AG20443 (cell line): ENCODE results near the gene ZSWIM6.

Experiments used
- DNase-seq: peaks from one replicate; pipeline ENCODE4 v3.0.0; 2012; ENCODE audit warnings: low spot score, mixed read lengths

The ZSWIM6 gene

DNA sequence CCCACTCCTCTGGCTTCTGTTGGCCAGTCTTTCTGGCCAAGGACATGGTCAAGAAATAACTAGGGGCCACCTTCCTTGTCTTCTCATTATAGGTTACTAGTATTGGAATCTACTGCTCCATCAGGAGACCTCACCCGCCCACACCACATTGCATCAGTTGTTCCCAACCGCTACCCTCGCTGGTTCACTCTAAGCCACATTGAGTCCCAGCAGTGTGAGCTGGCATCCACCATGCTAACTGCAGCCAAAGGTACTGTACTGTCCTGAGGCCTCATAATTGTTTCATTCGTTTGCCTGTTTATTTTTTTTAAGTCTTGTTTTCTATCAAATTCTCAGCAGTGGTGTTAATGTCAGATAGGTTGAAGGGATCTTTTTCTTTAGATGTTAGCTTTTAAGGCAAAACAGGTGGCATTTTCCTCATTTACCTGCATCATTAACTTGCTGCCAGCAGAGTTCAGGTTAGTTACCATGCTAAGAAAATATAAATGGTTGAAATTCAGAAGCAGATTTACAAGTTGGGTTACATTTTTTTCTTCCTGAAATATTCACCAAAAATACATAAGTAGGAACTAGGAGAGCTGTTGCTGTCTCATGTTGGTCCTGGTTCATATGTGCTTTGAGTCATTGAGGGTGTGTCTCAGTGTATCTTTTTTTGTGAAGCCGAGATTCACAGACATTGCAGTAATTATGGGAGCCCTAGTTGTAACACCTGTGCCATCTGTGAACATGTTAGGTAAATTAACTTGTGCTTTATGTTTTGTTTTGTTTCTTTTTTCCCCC lies 206.9 kb downstream of the ZSWIM6 start:
- DNase-seq, result no peak

DNA sequence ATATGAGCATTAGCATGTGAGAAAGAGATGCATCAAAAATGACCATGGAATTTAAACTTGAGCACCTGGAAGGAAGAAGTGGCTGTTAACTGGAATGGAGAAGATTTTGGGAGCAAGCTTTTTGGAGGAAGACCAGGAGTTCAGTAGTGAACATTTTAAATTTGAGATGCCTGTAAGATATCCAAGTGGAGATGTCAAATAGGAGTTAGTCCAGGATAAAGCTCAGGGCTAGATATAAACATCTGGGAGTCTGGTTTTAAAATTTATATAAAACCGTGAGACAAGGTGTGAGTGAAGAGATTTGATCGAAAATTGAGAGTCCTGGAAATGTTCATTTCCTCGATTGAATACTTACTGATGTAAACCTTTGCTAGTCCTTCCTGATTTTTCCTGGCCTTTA lies 217.5 kb downstream of the ZSWIM6 start:
- no peak for DNase-seq

DNA sequence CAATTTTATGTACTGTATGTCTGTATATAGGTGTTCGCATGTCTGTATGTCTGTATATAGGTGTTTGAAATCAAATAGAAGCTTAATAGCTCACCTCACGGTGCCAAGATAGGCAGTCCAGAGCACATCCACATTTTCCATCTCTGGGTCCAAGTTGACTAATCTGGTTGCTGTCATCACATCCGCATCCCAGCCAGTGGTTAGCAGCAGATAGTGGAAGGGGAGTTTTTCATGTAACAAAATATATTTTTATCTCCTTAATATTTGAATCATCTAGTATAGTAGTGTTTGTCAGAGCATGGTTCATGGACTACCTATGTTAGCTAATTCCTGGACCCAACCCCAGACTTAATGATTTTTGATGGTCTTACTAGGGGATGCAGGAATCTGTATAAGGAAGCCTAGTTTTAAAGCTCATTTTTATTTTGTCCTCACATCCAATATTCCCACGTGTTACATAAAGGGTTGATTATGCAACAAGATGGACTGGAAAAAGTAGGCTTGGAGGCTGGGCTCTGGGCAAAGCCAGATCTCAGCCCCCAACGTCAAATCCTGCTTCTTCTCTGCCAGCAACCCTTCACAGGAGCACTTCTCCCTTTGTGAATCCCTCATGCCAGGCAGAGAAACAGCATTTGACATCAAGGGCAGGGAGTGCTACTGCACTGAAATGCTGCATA lies 219.7 kb downstream of the ZSWIM6 start:
- DNase-seq, result no peak

DNA sequence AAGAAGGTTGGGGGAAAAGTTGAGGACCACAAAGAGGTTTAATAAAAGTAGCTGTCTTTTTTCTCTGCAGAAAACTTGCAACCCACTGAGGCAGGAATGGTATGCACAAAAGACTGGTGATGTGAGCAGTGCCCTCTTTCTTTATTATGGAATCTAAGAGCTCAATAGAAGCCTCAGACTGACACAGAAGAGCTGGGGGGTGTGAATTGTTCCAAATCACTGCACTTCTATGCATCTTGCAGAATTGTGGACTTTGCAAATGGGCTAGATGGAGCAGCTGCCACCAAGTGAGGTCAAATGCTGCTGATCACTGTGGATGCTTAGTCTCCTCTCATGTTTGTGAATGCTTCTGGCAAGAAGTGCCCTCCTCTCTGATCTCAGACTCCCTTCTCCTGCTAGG lies 227.1 kb downstream of the ZSWIM6 start:
- no peak for DNase-seq

DNA sequence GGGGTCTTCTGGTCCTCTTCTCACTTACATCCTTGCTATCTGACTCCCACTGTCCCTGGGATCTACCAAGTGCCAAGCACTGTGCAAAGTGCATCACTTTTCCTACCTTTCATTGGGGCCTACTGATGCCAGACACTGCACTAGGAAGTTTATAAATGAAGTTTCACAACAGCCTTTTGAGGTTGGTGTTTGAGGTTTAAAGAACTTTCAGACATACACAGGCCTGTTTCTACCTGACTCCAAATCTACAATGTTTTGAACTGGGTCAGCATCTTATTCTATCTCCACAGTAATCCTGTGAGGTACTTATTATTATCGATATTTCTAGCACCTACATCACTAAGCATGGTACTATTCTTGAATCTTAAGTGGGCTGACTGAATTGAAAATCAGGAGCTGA lies 227.7 kb downstream of the ZSWIM6 start:
- DNase-seq, result no peak

DNA sequence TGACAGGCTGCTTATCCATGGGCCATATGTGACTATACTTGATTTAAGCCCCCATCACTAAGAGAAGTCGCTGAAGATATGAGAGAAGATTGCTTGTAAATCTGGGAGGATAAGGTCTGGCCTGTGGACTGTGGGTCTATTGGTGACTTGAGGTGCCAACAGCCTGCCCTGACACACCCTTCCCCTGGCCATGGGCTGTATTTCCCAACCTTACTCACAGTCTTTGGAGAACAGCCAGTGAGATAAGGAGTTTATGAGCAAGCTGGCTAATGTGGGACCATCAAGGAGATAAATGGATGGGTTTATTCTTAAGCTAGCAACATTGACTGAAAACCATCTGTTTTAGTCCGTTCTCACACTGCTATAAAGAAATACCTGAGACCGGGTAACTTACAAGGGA lies 231.3 kb downstream of the ZSWIM6 start:
- no peak for DNase-seq

DNA sequence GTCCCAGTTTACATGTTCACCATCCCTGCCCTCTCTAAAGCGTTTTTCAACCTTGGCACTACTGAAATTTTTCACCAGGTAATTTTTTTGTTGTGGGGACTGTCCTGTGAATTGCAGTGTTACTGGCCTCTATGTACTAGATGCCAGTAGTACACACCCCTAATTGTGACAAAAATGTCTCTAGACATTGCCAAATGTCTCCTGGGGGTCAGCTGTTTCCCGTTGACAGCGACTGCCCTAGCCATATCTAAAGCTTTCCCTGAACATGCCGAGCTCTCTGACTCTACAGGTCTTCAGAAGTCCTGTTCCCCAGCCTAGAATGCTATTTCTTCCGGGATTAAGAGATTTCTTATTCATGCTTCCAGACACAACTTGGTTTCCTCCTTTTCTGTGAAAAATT lies 235.3 kb downstream of the ZSWIM6 start:
- no peak for DNase-seq

DNA sequence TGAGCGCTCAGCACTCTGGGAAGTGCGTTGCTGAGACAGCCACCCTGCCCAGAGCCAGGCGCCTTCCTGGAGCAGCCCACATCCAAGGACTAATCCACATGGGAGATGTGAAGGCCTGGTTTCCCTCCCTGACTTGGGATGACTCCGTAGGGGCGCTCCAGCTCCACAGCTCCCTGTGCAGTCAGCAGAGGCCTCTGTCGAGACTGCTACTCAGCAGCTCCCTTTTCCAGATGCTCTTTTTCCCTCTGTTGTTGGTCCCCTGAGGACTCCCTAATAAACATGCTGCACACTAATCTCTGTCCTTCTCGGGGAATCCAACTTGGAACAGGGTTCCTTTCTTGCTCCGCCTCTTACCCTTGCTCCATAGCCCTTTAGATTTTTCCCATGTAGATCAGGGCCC lies 237.3 kb downstream of the ZSWIM6 start:
- DNase-seq, result no peak

DNA sequence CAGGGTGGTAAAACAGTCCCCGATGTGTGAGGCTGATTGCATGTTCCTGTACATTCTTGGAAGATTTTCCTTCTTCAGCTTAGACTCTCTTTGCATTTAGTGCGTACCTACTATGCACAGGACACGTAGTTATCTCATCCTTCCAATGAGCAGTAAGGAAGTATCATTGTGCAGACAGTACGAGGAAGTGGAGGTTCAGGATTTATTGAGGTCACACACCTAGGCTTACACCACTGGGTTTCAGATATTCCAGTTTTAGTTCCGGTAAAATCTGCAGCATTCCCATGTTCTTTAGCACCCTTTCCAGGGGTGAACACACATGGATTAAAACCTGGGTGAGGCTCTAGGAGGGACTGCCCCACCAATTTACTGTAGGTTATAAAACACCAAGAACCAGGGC lies 238.7 kb downstream of the ZSWIM6 start:
- DNase-seq, result no peak

DNA sequence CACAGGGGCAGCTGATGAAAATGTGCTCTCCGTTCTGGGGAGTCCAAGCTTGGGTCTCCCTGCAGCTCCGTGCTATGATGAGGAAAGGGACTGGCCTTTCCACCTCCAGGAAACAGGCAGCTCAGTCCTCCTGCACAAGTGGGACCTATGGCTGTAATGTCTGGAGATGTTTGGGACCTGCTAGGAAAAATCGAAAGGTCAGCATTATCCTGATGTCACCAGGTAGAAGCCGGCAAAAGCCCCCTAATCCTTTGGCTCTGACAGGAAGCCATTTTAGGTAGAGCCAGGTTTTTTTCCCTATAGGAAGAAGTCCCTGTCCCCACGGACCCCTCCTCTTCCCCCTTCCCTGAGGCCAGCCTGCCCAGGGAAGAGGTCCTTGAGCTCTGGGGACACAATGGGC lies 240.9 kb downstream of the ZSWIM6 start:
- DNase-seq, result no peak

DNA sequence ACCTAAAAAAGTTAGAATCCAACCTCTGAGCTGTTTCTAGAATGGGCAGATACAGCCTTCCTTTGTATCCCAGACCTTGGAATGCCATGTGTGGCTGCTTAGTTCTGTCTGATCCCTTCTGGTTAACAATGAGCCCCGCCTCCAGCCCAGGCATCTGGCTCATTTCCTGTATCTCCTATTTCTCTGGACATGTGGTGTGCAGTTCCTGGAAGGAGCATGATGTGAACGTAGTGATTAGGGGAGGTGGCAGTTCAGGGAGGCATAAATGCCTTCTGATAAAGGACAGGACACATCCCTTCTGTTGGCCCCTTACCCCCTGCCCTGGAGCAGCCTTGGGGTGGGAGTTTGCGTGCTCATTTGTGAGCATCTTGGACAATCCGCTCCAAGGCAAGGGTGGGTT lies 243.0 kb downstream of the ZSWIM6 start:
- peak; percentile 90 for DNase-seq

DNA sequence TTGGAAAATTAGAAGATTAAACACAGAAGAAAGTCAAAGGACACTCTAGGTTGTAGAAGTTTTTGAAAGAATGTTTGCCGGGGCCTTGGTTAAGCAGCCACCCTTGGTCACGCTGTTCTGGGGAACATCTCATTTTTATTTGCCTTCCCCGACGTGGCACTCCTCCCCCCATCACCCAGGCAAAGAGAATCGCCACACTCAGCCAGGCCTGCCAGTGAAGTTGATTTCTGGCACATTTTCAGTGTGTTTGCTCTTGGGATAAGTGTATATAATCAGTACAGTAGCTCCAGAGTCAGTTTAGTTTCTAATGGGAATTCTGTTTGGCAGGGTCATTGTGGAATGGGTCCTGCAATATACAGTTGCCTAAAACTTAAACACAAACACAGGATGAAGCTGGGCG lies 243.5 kb downstream of the ZSWIM6 start:
- no peak for DNase-seq

DNA sequence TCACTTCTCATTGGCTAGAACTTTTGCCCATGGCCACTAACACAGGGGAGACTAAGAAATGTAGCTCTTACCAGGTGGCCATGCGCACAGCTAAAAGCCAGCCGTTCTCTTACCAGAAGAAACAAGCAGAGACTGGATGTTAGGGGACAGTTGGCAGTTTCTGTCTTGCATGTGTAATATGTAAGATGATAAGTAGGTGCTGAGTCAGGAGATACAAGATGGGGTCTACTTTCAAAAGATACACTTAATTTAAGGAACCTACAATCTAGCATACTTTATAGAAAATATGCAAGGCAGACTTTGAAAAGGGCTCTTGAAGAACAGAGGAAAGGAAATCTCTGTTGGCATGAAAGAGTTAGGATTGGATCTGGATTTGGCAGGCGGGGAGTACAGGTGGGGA lies 244.5 kb downstream of the ZSWIM6 start:
- no peak for DNase-seq

DNA sequence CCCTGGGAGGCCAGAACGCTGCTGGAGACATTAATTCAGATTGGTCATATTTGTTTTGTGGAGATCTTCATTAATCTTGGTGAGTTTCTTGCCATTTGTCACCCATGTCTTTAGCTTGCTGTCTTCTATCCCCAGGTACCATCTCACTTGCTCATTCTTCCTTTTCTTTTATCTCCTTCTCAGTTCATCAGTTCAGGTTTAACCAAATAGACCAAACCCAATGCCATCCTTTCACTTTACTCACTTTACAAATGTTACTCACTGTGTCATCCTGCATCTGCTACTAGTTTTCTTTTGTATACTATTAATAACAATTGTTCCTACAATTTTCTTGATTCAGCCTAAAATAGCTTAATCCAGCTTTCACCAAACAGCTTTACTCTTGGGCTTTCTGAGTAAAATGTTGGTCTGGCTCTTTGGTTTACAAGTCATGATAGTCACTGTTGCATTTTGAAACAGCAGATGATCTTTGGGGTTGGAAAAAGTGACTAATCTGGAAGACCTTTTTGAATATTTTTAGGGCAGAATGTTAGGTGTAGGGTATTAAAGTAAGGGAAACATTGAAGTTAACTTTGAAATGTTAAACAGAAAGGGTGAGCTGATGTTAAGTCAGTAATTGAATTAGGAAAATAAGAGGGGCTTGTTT lies 246.9 kb downstream of the ZSWIM6 start:
- no peak for DNase-seq

DNA sequence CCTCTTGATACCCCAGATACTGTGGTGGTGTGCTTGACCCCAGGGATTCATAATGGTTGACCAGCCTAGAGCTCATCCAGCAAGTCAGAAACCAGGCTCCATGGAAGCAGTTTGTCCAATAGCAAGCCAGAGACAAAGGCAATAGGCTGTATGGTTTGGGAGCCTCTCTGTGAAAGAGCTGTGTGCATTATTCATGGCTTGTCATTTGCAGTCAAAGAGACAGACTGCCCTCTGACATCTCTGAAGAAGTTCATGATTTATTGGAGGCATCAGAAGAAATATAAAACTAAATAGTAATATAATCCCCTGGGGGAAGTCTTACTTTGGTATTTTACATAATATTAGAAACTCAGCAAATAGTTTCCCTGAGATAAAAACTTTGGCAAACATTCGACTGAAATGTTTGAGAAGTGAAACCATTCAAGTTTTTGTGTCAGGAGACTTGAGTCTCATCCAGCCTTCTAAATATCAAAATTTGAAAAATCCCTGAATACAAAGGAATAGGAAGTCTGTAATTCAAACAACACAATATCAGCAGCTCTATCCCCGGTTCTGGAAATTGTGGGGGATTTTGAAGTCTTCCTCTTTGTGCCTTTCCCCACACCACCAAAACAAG lies 250.3 kb downstream of the ZSWIM6 start:
- DNase-seq, result no peak

DNA sequence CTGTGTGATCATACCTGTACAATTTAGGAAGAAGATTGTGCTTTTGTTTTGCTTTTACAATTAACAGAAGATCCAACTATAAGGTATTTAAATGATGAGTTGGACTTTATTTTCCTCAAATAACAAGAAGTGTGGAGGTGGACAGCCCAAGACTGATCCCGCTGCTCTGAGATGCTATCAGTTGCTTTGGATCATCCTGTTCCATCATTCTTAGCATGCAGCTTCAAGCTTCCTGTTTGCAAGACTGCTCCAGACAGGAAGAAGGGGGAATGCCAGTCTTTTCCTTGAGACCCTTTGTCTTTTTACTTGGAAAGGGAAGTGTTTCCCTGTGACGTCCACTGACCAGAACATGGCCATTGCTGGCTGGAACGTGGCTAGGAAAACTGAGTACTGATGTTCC lies 250.8 kb downstream of the ZSWIM6 start:
- DNase-seq, result no peak

DNA sequence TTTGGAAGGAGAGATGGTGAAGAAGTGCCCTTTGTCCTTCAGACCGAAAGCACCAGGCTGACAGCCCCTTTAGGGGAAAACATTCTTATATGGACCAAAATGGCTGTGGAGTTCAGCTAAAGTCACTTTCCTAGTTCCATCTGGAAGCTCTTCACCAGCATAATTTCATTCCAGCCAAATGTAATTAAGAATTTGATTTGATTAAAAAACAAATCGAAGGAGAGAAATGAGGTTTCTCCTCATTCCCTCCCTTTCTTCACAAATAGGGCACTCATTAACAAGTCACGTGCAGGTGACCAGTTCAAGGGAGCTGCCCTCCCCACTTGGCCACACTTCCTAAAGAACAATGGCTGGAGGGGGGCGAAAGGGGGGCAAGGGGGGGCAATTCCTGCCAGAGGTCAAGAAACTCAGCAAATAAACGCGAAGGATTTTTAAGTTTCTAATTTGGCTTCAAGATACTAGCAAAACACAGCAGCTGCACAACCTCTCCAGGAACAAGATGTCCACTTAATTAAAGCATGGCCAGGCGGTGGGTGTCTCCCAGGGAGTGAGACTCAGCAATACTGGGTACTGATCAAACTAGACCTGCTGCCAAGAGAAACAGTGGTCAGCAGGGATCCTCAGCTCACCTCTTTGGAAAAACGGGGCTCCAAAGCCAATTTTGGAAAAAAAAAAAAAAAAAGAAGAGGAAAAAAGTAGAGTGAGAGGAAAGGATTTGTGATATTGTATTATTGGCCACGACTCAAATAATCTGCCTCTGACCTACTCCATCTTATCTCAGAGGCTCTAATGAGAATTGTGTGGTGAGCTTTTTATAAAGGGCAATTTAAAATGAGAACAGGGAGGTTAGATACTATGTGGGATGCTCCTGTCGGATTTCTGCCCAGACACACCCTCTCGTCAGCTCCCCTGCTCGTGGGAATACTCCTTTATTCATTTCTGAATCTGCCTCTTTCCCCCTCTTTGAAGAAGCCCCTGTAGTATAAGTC lies 254.3 kb downstream of the ZSWIM6 start:
- no peak for DNase-seq

DNA sequence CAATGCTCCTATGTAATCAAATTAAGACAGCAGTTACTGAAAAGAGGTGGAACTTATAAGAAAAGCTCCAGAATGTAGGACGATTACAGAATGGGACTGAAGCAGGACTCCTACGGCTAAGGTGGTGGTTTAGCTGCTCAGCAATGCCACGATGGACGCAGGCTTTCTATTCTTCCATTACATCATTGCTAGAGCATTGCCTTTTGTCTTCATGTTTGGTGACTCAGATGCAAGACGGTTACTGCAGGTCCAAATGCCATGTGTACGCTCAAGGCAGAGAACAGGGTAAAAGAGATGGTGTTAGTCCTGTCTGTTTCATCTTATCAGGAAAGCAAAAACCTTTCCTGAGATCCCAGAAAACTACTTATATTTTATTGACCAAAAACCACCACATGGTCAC lies 255.1 kb downstream of the ZSWIM6 start:
- peak; percentile 23 for DNase-seq

DNA sequence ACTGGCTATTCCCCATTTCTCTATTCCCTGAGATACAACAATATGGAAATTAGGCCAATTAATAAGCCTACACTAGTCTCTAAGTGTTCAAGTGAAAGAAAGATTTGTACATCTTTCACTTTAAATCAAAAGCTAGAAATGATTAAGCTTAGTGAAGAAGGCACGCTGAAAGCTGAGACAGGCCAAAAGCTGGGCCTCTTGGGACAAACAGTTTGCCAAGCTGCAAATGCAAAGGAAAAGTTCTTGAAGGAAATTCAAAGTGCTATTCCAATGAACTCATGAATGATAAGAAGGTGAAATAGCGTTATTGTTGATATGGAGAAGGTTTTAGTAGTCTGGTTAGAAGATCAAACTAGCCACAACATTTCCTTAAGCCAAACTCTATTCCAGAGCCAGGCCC lies 256.2 kb downstream of the ZSWIM6 start:
- no peak for DNase-seq

DNA sequence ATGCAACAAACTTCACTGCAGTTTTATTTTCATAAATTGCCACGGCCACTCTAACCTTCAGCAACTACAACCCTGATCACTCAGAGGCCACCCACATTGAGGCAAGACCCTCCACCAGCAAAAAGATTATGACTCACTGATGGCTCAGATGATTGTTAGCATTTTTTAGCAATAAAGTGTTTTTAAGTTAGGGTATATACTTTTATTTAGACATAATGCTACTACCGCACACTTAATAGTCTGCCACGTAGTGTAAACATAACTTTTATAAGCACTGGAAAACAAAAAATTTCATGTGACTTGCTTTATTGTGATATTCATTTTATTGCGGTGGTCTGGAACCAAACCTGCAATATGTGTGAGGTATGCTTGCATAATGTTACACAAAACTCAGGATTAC lies 257.9 kb downstream of the ZSWIM6 start:
- no peak for DNase-seq

DNA sequence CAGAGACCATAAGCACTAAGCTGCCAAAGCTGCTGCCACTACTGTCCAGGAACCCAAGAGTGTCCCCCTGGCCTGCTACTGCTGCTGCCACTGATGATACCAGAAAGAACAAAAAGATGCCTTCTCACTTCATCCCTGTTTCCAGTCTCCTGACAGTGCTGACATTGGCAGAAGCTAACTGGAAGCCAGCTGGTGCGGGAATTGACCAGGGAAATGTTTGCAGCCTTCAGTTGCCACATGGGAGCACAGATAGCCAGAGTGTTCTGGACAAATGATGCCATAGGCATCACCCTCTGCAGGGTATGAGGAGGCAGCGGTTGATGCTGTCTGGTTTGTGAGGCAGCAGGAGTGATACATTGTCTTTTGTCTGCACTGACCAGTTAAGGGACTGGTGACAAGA lies 258.4 kb downstream of the ZSWIM6 start:
- DNase-seq, result no peak

DNA sequence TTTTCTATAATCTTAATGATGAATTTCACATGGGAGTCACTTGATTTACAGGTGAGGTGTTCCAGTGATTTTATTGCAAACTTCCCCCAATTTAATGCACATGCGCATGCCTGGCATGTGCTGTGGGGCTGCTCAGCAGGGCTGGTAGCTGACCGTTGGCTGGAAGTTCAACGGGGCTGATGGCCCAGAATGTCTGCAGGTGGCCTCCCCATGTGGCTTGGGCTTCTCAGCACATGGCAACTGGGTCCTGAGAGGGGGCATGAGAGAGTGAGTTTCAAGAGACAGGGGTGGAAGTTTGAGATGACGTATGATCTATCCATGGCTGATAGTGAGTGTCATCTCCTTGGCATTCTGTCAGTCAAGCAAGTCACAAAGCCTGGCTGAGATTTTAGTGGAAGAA lies 259.8 kb downstream of the ZSWIM6 start:
- DNase-seq, result no peak
